ENCODE measurements around the gene PEX5L.

PEX5L gene

GRCh38 chr3:179766416-179767133 lies 270.2 kb downstream of the PEX5L start:
- no peak for DNase-seq

GRCh38 chr3:179765396-179765795 lies 271.3 kb downstream of the PEX5L start:
- DNase-seq: no peak

- DNase-seq: no peak
Observed at GRCh38 chr3:179760944-179761343, 275.8 kb downstream of the PEX5L start.

GRCh38 chr3:179750720-179751328 lies 285.9 kb downstream of the PEX5L start:
- DNase-seq: peak; percentile 28

GRCh38 chr3:179745716-179746115 lies 291.0 kb downstream of the PEX5L start:
- DNase-seq: no peak

- DNase-seq: no peak
Observed at GRCh38 chr3:179745079-179745478, 291.7 kb downstream of the PEX5L start.

Measured in kidney glomerular epithelial cell (primary cell).